H9 (cell line): ENCODE measurements around the gene PAEP. TPM values are rescaled to one million over a fixed set of nuclear protein-coding genes. Genes with fewer than 3 reads are reported as not detected.

Experiments
- DNase-seq: peaks from one replicate; pipeline ENCODE4 v3.0.0-alpha.2; 2017
- H2AFZ ChIP-seq: one replicate; pipeline ENCODE4 v1.6.1; 2013; ENCODE audit warnings: mild to moderate bottlenecking, low read length, control low read depth, moderate library complexity
- H2AK5ac ChIP-seq: 2 replicates; pipeline ENCODE4 v1.6.1; 2013; ENCODE audit warnings: low read length, control low read depth, mixed read lengths; ENCODE audit not compliant: insufficient read length
- H2BK120ac ChIP-seq: one replicate; pipeline ENCODE4 v1.6.1; 2013; ENCODE audit warnings: low read depth, mild to moderate bottlenecking, low read length, control low read depth, inconsistent platforms; ENCODE audit not compliant: poor library complexity, severe bottlenecking
- H2BK12ac ChIP-seq: 2 replicates; pipeline ENCODE4 v1.6.1; 2013; ENCODE audit warnings: low read length, control low read depth, mixed read lengths, low read depth; ENCODE audit not compliant: insufficient read length
- H2BK15ac ChIP-seq: 2 replicates; pipeline ENCODE4 v1.6.1; 2013; ENCODE audit warnings: low read depth, low read length, control low read depth
- H2BK20ac ChIP-seq: one replicate; pipeline ENCODE4 v1.6.1; 2013; ENCODE audit warnings: low read depth, mild to moderate bottlenecking, low read length, control low read depth, inconsistent platforms; ENCODE audit not compliant: poor library complexity, severe bottlenecking
- H2BK5ac ChIP-seq: 2 replicates; pipeline ENCODE4 v1.6.1; 2013; ENCODE audit warnings: low read length, control low read depth, mixed read lengths; ENCODE audit not compliant: insufficient read length
- H3K14ac ChIP-seq: 2 replicates; pipeline ENCODE4 v1.6.1; 2013; ENCODE audit warnings: low read length, control low read depth; ENCODE audit not compliant: insufficient read depth
- H3K18ac ChIP-seq: 2 replicates; pipeline ENCODE4 v1.6.1; 2013; ENCODE audit warnings: low read depth, mild to moderate bottlenecking, mixed read lengths, low read length, control low read depth; ENCODE audit not compliant: insufficient read length
- H3K23ac ChIP-seq: 2 replicates; pipeline ENCODE4 v1.6.1; 2013; ENCODE audit warnings: low read length, control low read depth, mixed read lengths, low read depth; ENCODE audit not compliant: insufficient read length
- H3K23me2 ChIP-seq: 2 replicates; pipeline ENCODE4 v1.6.1; 2013; ENCODE audit warnings: low read depth, mild to moderate bottlenecking, mixed read lengths, low read length, control low read depth; ENCODE audit not compliant: insufficient read length, poor library complexity, severe bottlenecking
- H3K27ac ChIP-seq: 2 replicates; pipeline ENCODE4 v1.5.1; 2013; ENCODE audit warnings: low read length, control low read depth, mixed read lengths, low read depth; ENCODE audit not compliant: insufficient read length
- H3K27me3 ChIP-seq: 2 replicates; pipeline ENCODE4 v1.6.1; 2013; ENCODE audit warnings: low read length, control low read depth, inconsistent platforms; ENCODE audit not compliant: insufficient read depth
- H3K4ac ChIP-seq: 2 replicates; pipeline ENCODE4 v1.6.1; 2013; ENCODE audit warnings: low read depth, mild to moderate bottlenecking, control low read depth, inconsistent platforms, low read length, moderate library complexity
- H3K4me1 ChIP-seq: 2 replicates; pipeline ENCODE4 v1.6.1; 2013; ENCODE audit warnings: low read length, control low read depth, inconsistent platforms; ENCODE audit not compliant: insufficient read depth
- H3K4me2 ChIP-seq: 2 replicates; pipeline ENCODE4 v1.6.1; 2013; ENCODE audit warnings: low read length, control low read depth, mixed read lengths; ENCODE audit not compliant: insufficient read length, insufficient read depth
- H3K56ac ChIP-seq: 2 replicates; pipeline ENCODE4 v1.6.1; 2013; ENCODE audit warnings: low read depth, mild to moderate bottlenecking, mixed read lengths, low read length, control low read depth; ENCODE audit not compliant: insufficient read length
- H3K79me1 ChIP-seq: 2 replicates; pipeline ENCODE4 v1.6.1; 2013; ENCODE audit warnings: low read depth, mild to moderate bottlenecking, moderate library complexity, low read length, control low read depth, inconsistent platforms; ENCODE audit not compliant: insufficient read depth, poor library complexity, severe bottlenecking
- H3K79me2 ChIP-seq: 2 replicates; pipeline ENCODE4 v1.6.1; 2013; ENCODE audit warnings: low read length, control low read depth, inconsistent platforms; ENCODE audit not compliant: insufficient read depth
- H3K9ac ChIP-seq: 2 replicates; pipeline ENCODE4 v1.6.1; 2013; ENCODE audit warnings: low read length, control low read depth, mixed read lengths; ENCODE audit not compliant: insufficient read length; ENCODE audit errors: extremely low read depth
- H3K9me3 ChIP-seq: one replicate; pipeline ENCODE4 v1.6.1; 2013; ENCODE audit warnings: low read depth, low read length, inconsistent platforms; ENCODE audit not compliant: control insufficient read depth
- H3T11ph ChIP-seq: one replicate; pipeline ENCODE4 v1.6.1; 2013; ENCODE audit warnings: mild to moderate bottlenecking, low read length, control low read depth, inconsistent platforms
- H4K20me1 ChIP-seq: one replicate; pipeline ENCODE4 v1.6.1; 2013; ENCODE audit not compliant: control insufficient read depth, insufficient read length, insufficient read depth
- H4K5ac ChIP-seq: 2 replicates; pipeline ENCODE4 v1.6.1; 2013; ENCODE audit warnings: low read depth, mild to moderate bottlenecking, mixed read lengths, low read length, control low read depth; ENCODE audit not compliant: insufficient read length
- H4K8ac ChIP-seq: replicated peaks from 2 replicates; pipeline ENCODE4 v1.6.1; 2013; ENCODE audit warnings: low read length, control low read depth, mixed read lengths, low read depth; ENCODE audit not compliant: insufficient read length
- H4K91ac ChIP-seq: 2 replicates; pipeline ENCODE4 v1.6.1; 2013; ENCODE audit warnings: low read depth, mild to moderate bottlenecking, moderate library complexity, mixed read lengths, low read length, control low read depth; ENCODE audit not compliant: insufficient read length
- H3K27ac Mint-ChIP-seq, 3 experiments: 2 replicates in 2 of 3; 3 replicates in 1 of 3; pipeline ENCODE4 v1.8.0; 2020 to 2021; ENCODE audit warnings: mixed read lengths in 3 of 3, mild to moderate bottlenecking in 1 of 3, moderate library complexity in 1 of 3
- H3K27me3 Mint-ChIP-seq: 2 replicates; pipeline ENCODE4 v1.8.0; 2021; ENCODE audit warnings: low read depth, mild to moderate bottlenecking, moderate library complexity, mixed read lengths
- H3K36me3 Mint-ChIP-seq, 3 experiments: 2 replicates in 2 of 3; 3 replicates in 1 of 3; pipeline ENCODE4 v1.8.0; 2020 to 2021; ENCODE audit warnings: low read depth in 3 of 3, mixed read lengths in 3 of 3; ENCODE audit not compliant: insufficient read depth in 1 of 3
- H3K4me1 Mint-ChIP-seq, 2 experiments: 2 replicates each; pipeline ENCODE4 v1.8.0; 2020; ENCODE audit warnings: mixed read lengths in 2 of 2
- H3K4me3 Mint-ChIP-seq, 2 experiments: 2 replicates in 1 of 2; 3 replicates in 1 of 2; pipeline ENCODE4 v1.8.0; 2020 to 2021; ENCODE audit warnings: mild to moderate bottlenecking in 2 of 2, mixed read lengths in 2 of 2, moderate library complexity in 1 of 2
- H3K9me3 Mint-ChIP-seq, 2 experiments: 2 replicates in 1 of 2; 3 replicates in 1 of 2; pipeline ENCODE4 v1.8.0; 2020; ENCODE audit warnings: mild to moderate bottlenecking in 2 of 2, mixed read lengths in 2 of 2, moderate library complexity in 1 of 2
- CTCF ChIP-seq: fragments of 200-600 bp; sonication (generic); conservative IDR thresholded peaks from 3 replicates; pipeline ENCODE4 v1.8.0; 2021; ENCODE audit warnings: antibody characterized with exemption, mild to moderate bottlenecking
- WGBS: extraction: QIAGEN DNeasy Blood & Tissue Kit; methylation state at CpG from one replicate; pipeline ENCODE4 v1.1.7; 2013; ENCODE audit warnings: missing lambda C conversion rate, low lambda C conversion rate, mixed read lengths; ENCODE audit not compliant: insufficient read length; ENCODE audit errors: extremely low coverage; 5-methylcytosine and 5-hydroxymethylcytosine counted together
- total RNA-seq: library from RNA; stranded (reverse); gene quantifications from 2 replicates; pipeline ENCODE4 v1.2.1, GENCODE V29; 2021

The PAEP gene
- total RNA-seq, 1 experiment from 2014 or later: not detected

DNA sequence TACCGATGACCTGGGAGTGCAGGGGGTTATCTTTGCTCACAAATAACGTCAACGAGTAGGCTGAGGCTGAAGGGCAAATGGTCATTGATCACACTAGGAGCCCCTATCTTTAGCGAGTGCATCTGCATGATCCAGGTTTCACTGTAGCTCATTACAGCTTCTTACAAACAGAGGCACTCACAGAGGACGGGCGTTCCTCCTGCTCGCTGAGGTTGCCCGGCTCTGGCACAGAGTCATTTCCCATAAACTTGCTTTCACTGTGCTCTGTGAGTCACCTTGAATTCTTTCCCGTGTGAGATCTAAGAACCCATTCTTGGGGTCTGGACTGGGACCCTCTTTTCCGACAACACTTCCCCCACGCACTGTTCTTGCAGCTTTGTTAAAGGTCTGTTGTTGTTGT, 1.9 kb upstream of the PAEP start:
- H3K23ac ChIP-seq: no peak overlapping the region
- no peak overlapping the region for H3K27ac Mint-ChIP-seq
- TF ChIP-seq CTCF: no peak
- DNase-seq: no peak
- no peak overlapping the region for H4K5ac ChIP-seq
- H3K9me3 ChIP-seq: no peaks in the 10 kb centered on the region
- no peak overlapping the region for H3K9ac ChIP-seq
- no peaks in the 10 kb centered on the region for H3K79me1 ChIP-seq
- no peak overlapping the region for H3K27ac ChIP-seq
- H2BK120ac ChIP-seq: no peak overlapping the region
- no peak overlapping the region for H2BK15ac ChIP-seq
- no peak overlapping the region for H4K8ac ChIP-seq
- no peak overlapping the region for H3K14ac ChIP-seq
- peaks cover 7% of the 10 kb centered on the region; the same call in 1 of the 2 replicates for H3K27me3 Mint-ChIP-seq
- no peak overlapping the region for H2AK5ac ChIP-seq
- H2BK5ac ChIP-seq: no peak overlapping the region
- no peak overlapping the region for H4K91ac ChIP-seq
- H3K4me1 Mint-ChIP-seq: peaks cover 3 to 8% of the 10 kb centered on the region in 2 experiments; a peak in 1 of 4 replicates
- H3K4me2 ChIP-seq: no peak overlapping the region
- H2BK20ac ChIP-seq: no peak overlapping the region
- no peak overlapping the region for H2AFZ ChIP-seq
- no peak overlapping the region for H3K18ac ChIP-seq
- no peak overlapping the region for H3K4me3 Mint-ChIP-seq
- no peak overlapping the region for H3T11ph ChIP-seq
- no peak overlapping the region for H2BK12ac ChIP-seq
- H3K23me2 ChIP-seq: no peaks in the 10 kb centered on the region
- no peaks in the 10 kb centered on the region for H3K79me2 ChIP-seq
- no peaks in the 10 kb centered on the region; a peak in 1 of 5 replicates for H3K9me3 Mint-ChIP-seq
- no peak overlapping the region for H3K4ac ChIP-seq
- H3K4me1 ChIP-seq: no peaks in the 10 kb centered on the region; the same call in 1 of the 2 replicates
- H4K20me1 ChIP-seq: no peaks in the 10 kb centered on the region
- H3K36me3 Mint-ChIP-seq: no peaks in the 10 kb centered on the region; a peak in 1 of 7 replicates
- no CpG with 5 or more reads among the region's 11 CpGs for WGBS
- no peaks in the 10 kb centered on the region for H3K27me3 ChIP-seq
- no peak overlapping the region for H3K56ac ChIP-seq
